ENCODE data around the gene VPS36. TPM values are rescaled to one million over a fixed set of nuclear protein-coding genes. Genes with fewer than 3 reads are reported as not detected.

VPS36 gene, protein sequence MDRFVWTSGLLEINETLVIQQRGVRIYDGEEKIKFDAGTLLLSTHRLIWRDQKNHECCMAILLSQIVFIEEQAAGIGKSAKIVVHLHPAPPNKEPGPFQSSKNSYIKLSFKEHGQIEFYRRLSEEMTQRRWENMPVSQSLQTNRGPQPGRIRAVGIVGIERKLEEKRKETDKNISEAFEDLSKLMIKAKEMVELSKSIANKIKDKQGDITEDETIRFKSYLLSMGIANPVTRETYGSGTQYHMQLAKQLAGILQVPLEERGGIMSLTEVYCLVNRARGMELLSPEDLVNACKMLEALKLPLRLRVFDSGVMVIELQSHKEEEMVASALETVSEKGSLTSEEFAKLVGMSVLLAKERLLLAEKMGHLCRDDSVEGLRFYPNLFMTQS
- 14.0 and 17.8 TPM in 2 replicates for total RNA-seq

GRCh38 chr13:52450012-52450792 lies at the start of gene VPS36:
VPS36 (minus strand) TSS chr13:52450634; CDS start chr13:52450594, 40 bp downstream.

DNA sequence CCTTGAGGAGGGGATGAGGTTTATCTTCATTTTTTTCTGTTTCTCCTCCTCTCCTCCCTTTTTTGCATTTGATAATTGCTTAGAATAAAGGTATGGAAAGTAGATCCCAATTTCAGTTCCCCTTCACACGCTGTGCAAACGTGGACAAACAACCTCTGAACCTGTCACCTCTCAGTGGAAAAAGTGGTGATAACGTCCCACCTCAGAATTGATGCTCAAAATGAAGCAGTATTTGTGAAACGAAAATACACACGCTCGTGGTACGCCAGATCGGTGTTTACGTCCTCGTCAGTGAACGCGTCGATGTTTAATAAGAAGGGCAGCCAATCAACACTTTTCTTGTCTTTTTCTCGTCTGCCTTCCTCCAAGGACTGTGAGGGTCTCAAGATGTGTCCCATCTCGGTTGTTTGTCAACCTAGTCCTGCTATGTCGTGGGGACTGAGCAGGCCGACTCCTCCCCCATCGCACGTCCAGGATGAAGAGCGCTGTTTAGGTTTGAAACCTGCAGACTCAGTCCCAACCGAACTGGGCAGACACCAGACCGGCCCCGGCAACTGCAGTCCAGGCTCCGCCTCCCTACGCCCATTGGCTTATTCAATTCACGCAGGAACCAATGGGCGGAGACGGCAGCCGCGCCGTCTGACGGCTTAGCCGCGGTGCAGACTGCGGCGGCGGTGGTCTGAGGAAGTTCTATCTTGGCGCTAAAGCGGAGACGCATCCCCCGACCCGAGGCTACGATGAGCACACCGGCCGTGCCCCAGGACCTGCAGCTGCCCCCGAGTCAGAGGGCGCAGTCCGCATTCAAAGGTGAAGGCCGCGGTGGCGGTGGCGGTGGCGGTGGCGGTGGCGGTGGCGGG lies 4.6 kb upstream of the VPS36 start, which contains the start of gene CKAP2:
TSS of gene CKAP2 (plus strand) at position 659 of the 857 bp plus-strand sequence. CDS start at position 738, 79 bp downstream.

DNA sequence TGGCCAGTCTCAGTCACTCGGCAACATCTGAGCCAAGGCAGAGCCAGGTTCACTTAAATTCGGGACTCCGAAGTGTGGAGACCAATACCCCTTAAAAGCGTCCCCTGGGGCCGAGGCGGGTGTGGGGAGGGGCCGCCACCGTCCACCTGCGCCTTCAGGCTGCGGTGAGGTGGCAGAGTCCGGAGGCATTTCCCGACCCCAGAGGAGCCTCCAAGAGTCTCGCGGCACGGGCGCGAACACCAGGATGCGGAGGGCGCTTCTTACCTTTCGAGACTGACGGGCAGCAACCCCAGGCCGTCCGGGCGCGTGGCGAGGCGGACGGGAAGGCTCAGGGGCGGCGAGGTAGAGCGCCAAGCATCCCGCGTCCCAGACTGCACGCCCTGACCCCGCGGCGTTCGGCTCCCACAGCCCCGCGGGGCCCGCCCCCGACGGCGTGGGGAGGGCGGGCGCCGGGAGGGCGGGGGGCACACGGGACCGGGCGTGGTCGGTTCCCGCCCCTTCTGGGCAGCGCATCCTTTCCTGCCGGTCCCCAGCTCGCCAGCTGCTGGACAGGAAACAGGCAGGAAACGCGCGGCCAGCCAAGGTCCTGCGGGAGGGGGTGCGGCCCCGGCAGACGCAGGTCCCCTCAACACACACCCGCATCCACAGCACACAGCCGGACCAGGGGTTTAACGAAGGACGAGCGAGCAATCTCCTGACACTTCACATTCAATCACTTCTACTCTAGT lies 44.5 kb downstream of the VPS36 start, which contains the start of gene THSD1:
TSS of gene THSD1 (minus strand) at position 406 of the 728 bp plus-strand sequence. CDS start 3,572 bp downstream, outside the sequence.

Other genes with a start within 250 kb of the VPS36 start
- 3.9 and 9.0 TPM in 2 replicates for gene THSD1, start 44.5 kb downstream of the VPS36 start, total RNA-seq
- gene CKAP2, start 4.8 kb upstream of the VPS36 start, total RNA-seq = 3.5 and 8.7 TPM in 2 replicates
- gene HNRNPA1L2, start 191.8 kb upstream of the VPS36 start, total RNA-seq = 3.0 and 3.3 TPM in 2 replicates
- gene SUGT1, start 202.2 kb upstream of the VPS36 start, total RNA-seq = 36.3 and 37.8 TPM in 2 replicates

All from bronchial smooth muscle cell (primary cell).